Ovary (tissue), 9 donors: ENCODE data around the gene ANXA8L1. TPM values are rescaled to one million over a fixed set of nuclear protein-coding genes. Genes with fewer than 3 reads are reported as not detected.
"Not testable (repeated sequence)": the region's sequence is repeated elsewhere in the genome, so short reads cannot be mapped to it uniquely, and the experiment has no call there.

Experiments
- DNase-seq, 5 donors: peaks; one replicate each; pipeline ENCODE4 v3.0.0-alpha.2; 2019 to 2020
- H3K27ac ChIP-seq, 2 donors: fragments of 200-600 bp; one replicate each; pipeline versions ENCODE4 v1.5.1 to v1.8.0; 2019 to 2022
- H3K27me3 ChIP-seq: fragments of 200-600 bp; one replicate; pipeline ENCODE4 v1.8.0; 2022
- H3K36me3 ChIP-seq: fragments of 200-600 bp; sonication (generic); one replicate; pipeline ENCODE4 v1.5.1; 2019
- H3K4me1 ChIP-seq: one replicate; pipeline ENCODE4 v1.8.1; 2013; ENCODE audit warnings: mild to moderate bottlenecking, moderate library complexity; ENCODE audit not compliant: insufficient read depth
- H3K4me3 ChIP-seq: fragments of 200-600 bp; sonication (generic); one replicate; pipeline ENCODE4 v1.5.1; 2017
- H3K9me3 ChIP-seq, 2 donors: fragments of 200-600 bp in 1 of 2; sonication (generic) in 1 of 2; one replicate each; pipeline versions ENCODE4 v1.5.1 to v1.8.1; 2013 to 2019; ENCODE audit warnings: mild to moderate bottlenecking in 1 of 2, moderate library complexity in 1 of 2
- CTCF ChIP-seq, 3 donors: fragments of 450-650 bp in 2 of 3; fragments of 200-600 bp in 1 of 3; IDR thresholded peaks; one replicate each; pipeline versions ENCODE4 v1.5.1 to v1.8.0; 2016 to 2022; ENCODE audit warnings: antibody characterized with exemption in 3 of 3, mild to moderate bottlenecking in 1 of 3
- EP300 ChIP-seq: sonication (generic); formaldehyde crosslinking; IDR thresholded peaks from one replicate; pipeline ENCODE4 v1.6.1; 2017; ENCODE audit warnings: antibody characterized with exemption
- POLR2A ChIP-seq: fragments of 450-650 bp; IDR thresholded peaks from one replicate; pipeline ENCODE4 v1.6.1; 2017; ENCODE audit warnings: antibody characterized with exemption, mild to moderate bottlenecking, moderate library complexity
- WGBS, 3 donors: extraction: QIAGEN DNeasy Blood & Tissue Kit in 1 of 3; methylation state at CpG; one replicate each; pipeline versions ENCODE4 v1.1.5 to v1.1.7; 2013 to 2017; 5-methylcytosine and 5-hydroxymethylcytosine counted together
- intact Hi-C, 4 donors: fragments of 100-400 bp; cut with DNase I; formaldehyde crosslinking; loops; one replicate each; pipeline versions ENCODE4 v1.11.0 to v1.15.1; 2022 to 2023
- polyA plus RNA-seq, 2 donors: library from polyadenylated mRNA; stranded (reverse); fragments of 200-250 nt in 1 of 2; fragments of 350-450 nt in 1 of 2; fragmentation: Illumina TruSeq in 1 of 2; extraction: RNeasy Lipid Tissue Mini Kit (QIAGEN cat#74804) in 1 of 2; gene quantifications; one replicate each; pipeline ENCODE4 v1.2.3, GENCODE V29; 2013 to 2014
- total RNA-seq, 7 donors: library from RNA; depleted of rRNA in 2 of 7; stranded (reverse); fragments of >200 nt in 2 of 7; fragmentation: NEBNext Ultra II Directional in 3 of 7; extraction: Animal tissue kit (Norgen Biotek cat#: 25700) in 3 of 7; gene quantifications; one replicate each; pipeline versions ENCODE4 v1.1.0 to v1.2.4, GENCODE V29; 2016 to 2023
- donor health status: DM: no; HTN: no; CAD: no; lungs with moderate emphysema.
- donor health status: DM: no; HTN: no; CAD: no.
- donor health status: Bipolar disorder and iron deficiency.
- donor health status: DM: yes; HTN: yes; CAD: no.
- donor health status: DM: no; HTN: no; CAD: no.
- donor health status: DM: yes; HTN: yes; CAD: no.

ANXA8L1 gene
- total and polyA plus RNA-seq, 9 donors: 0.69 to 29.9 (median 2.0) TPM; not detected in 3

- H3K27me3 ChIP-seq: no peaks in the 10 kb centered on the region
- no peaks in the 10 kb centered on the region for H3K9me3 ChIP-seq
- H3K4me3 ChIP-seq: no peak overlapping the region
- H3K27ac ChIP-seq: no peak overlapping the region
- no peaks in the 10 kb centered on the region for H3K4me1 ChIP-seq
- H3K36me3 ChIP-seq: no peaks in the 10 kb centered on the region
- intact Hi-C loops: no loop called here
- TF ChIP-seq CTCF (IDR thresholded peaks at IDR 0.05): no peak
- WGBS, 3 donors: 66 to 71% (median 68%) methylated on average over 8 to 9 of the region's 9 CpGs
- no peak for DNase-seq
These were observed 46.5 kb upstream of the ANXA8L1 start for GRCh38 chr10:46328853-46329689.

GRCh38 chr10:46329690-46330016 is 45.9 kb upstream of the ANXA8L1 start:
- no peak for TF ChIP-seq CTCF (IDR thresholded peaks at IDR 0.05)
- no peak for TF ChIP-seq POLR2A
- no peak for TF ChIP-seq EP300
- Histone ChIP-seq H3K9me3 (no peaks in the 10 kb centered on the region), H3K4me3 (no peak overlapping the region), H3K36me3 (no peaks in the 10 kb centered on the region), H3K27me3 (no peaks in the 10 kb centered on the region), H3K4me1 (no peaks in the 10 kb centered on the region), H3K27ac (no peak overlapping the region)
- intact Hi-C loops: no loop called here
- no peak for DNase-seq
- 61 to 73% (median 62%) methylated on average over 8 of the region's 8 CpGs for WGBS, 3 donors

GRCh38 chr10:46330894-46331293 is 44.7 kb upstream of the ANXA8L1 start:
- Histone ChIP-seq H3K27me3 (no peaks in the 10 kb centered on the region), H3K4me3 (no peak overlapping the region), H3K27ac (no peak overlapping the region), H3K4me1 (no peaks in the 10 kb centered on the region), H3K9me3 (no peaks in the 10 kb centered on the region), H3K36me3 (no peaks in the 10 kb centered on the region)
- TF ChIP-seq CTCF (IDR thresholded peaks at IDR 0.05): no peak
- TF ChIP-seq EP300: no peak
- no peak for TF ChIP-seq POLR2A
- WGBS, 3 donors: 64 to 69% (median 69%) methylated on average over 3 of the region's 3 CpGs
- no peak for DNase-seq
- intact Hi-C loops: no loop called here

GRCh38 chr10:46365484-46365883 is 10.1 kb upstream of the ANXA8L1 start:
- H3K27ac ChIP-seq, H3K4me3 ChIP-seq, H3K27me3 ChIP-seq, DNase-seq, H3K4me1 ChIP-seq, H3K9me3 ChIP-seq, intact Hi-C loops, H3K36me3 ChIP-seq: not testable (repeated sequence)
- 61 to 72% (median 70%) methylated on average over 3 to 4 of the region's 4 CpGs for WGBS, 3 donors

GRCh38 chr10:46367209-46367608 is 8.4 kb upstream of the ANXA8L1 start:
- H3K27ac ChIP-seq, H3K4me1 ChIP-seq, DNase-seq, H3K36me3 ChIP-seq, H3K4me3 ChIP-seq, H3K9me3 ChIP-seq, intact Hi-C loops, H3K27me3 ChIP-seq: not testable (repeated sequence)
- 79% methylated on average over 2 of the region's 5 CpGs; no CpG with 5 or more reads in 2 of the 3 donors for WGBS, 3 donors

GRCh38 chr10:46367666-46368240 is 7.8 kb upstream of the ANXA8L1 start:
- DNase-seq, H3K4me1 ChIP-seq, intact Hi-C loops, H3K9me3 ChIP-seq, H3K4me3 ChIP-seq, H3K27ac ChIP-seq, H3K27me3 ChIP-seq, H3K36me3 ChIP-seq: not testable (repeated sequence)
- 92 to 100% (median 94%) methylated on average over 3 to 5 of the region's 8 CpGs for WGBS, 3 donors

- DNase-seq, H3K27ac ChIP-seq, intact Hi-C loops, H3K27me3 ChIP-seq, H3K36me3 ChIP-seq, H3K4me1 ChIP-seq, H3K9me3 ChIP-seq, H3K4me3 ChIP-seq: not testable (repeated sequence)
- 83 to 94% (median 84%) methylated on average over 7 to 10 of the region's 11 CpGs for WGBS, 3 donors
These were observed 6.6 kb upstream of the ANXA8L1 start for GRCh38 chr10:46368956-46369355.

GRCh38 chr10:46374410-46374809 is 1.2 kb upstream of the ANXA8L1 start:
- H3K4me3 ChIP-seq, H3K27me3 ChIP-seq, H3K4me1 ChIP-seq, intact Hi-C loops, DNase-seq, H3K9me3 ChIP-seq, H3K27ac ChIP-seq, H3K36me3 ChIP-seq: not testable (repeated sequence)
- WGBS, 3 donors: 64 to 76% (median 73%) methylated on average over 2 to 3 of the region's 3 CpGs

- no CpG with 5 or more reads among the region's 1 CpG for whole genome bisulfite sequencing, 3 donors
- H3K36me3 ChIP-seq, H3K4me1 ChIP-seq, H3K27ac ChIP-seq, H3K27me3 ChIP-seq, intact Hi-C loops, DNase-seq, H3K4me3 ChIP-seq, H3K9me3 ChIP-seq: not testable (repeated sequence)
These were observed 1.4 kb downstream of the ANXA8L1 start for GRCh38 chr10:46377022-46377421.
